Stimulated activated CD8-positive, alpha-beta memory T cell treated with anti-CD3 and anti-CD28 coated beads, Interleukin-2, amount 100 ng/mL, for 48 hours (primary cell): ENCODE results near the gene MAML3.

Experiments
- DNase-seq, 2 donors: peaks; one replicate each; pipeline ENCODE4 v3.0.0-alpha.2; 2020; ENCODE audit warnings: low read depth in 2 of 2

Gene MAML3

GRCh38 chr4:139686988-139687387 is 467.0 kb downstream of the MAML3 start:
- DNase-seq, result no peak

DNA sequence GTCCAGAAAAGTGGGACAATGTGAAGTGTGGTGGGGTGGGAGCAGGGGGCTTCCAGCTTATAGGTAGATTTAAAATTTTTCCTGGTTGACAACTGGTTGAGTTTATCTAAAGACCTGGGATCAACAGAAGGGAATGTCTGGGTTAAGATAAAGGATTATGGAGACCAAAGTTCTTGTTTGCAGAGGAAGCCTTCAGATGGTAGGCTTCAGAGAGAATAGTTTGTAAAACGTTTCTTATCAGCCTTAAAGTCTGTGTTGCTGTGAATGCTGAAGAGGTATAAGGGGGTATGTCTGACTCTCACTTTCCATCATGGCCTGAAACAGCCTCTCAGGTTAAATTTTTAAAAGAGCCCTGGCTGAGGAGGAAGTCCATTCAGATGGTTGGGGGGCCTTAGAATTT is 467.9 kb downstream of the MAML3 start:
- no peak for DNase-seq

DNA sequence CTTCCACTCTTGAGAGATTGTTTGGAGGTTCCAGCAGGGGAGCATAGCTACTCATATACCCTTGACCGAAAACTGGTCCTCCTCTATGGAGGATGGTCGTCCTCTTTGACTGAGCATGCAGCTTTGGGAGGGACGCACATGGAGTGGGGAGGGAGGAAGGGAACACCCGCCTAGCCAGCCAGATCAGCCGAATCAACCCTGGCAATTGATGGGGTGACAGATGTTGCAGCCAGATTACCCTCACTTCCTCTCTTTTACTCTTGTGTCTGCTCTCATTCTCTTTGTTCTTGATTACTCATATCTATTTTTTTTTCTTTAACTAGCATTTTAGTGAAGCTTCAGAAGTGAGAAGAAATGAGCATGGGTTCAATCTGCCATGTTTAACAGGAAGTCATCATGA is 468.8 kb downstream of the MAML3 start:
- no peak for DNase-seq

DNA sequence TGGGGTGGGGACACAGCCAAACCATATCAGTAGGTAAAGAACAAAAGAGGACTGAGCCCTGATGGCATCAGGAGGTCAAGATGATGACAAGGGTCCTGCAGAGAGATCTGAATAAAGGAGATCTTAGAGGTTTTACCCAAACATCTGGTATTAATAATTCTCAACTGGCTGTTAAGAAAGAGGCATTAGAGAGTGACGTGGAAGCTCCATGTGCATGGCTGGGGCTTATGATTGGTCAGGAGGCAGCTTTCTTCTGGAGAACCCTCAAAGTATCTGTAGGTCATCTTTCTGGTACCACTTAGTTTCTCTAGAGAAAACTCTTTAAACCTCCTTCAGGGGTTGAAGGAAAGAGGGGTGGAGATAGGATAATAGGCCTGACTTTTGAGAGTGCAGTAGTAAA is 469.6 kb downstream of the MAML3 start:
- DNase-seq, result no peak

DNA sequence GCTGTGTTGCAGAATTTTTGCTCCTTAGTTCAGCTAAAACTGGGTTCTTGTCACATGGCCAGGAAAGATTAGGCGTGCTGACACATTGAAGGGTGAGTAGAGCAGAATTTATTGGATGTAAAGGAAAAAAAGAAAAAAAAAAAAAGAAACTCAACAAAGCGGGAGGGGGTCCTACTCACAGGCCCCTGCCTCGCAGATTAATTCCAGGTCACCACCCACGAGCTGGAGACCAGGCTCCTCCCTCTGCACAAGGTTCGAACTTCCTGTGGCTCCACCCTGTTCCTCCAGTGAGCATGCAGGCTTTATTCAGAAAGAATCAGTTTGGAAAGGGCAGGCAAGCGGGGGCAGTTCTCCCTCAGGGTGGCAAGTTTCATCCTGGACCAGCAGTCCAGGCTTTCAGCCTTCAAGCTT is 471.2 kb downstream of the MAML3 start:
- DNase-seq, result no peak

DNA sequence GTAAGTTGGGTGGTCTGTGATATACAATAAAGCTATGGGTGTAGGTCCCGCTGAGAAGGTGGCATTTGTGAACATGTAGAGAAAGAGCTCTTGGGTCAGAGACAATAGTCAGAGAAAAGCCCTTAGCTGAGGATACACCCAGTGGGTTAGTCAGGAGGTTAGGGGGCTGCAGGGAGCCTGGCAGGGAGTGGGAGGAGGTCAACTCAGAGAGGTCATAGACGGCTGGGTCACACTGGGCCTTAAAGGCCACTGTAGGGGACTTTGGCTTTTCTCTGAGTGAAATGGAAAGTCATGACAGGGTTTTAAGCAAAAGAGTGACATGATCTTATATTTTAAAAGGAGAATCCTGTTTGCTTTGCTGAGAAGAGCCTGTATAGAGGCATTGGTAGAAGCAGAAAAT is 471.7 kb downstream of the MAML3 start:
- DNase-seq, result no peak

DNA sequence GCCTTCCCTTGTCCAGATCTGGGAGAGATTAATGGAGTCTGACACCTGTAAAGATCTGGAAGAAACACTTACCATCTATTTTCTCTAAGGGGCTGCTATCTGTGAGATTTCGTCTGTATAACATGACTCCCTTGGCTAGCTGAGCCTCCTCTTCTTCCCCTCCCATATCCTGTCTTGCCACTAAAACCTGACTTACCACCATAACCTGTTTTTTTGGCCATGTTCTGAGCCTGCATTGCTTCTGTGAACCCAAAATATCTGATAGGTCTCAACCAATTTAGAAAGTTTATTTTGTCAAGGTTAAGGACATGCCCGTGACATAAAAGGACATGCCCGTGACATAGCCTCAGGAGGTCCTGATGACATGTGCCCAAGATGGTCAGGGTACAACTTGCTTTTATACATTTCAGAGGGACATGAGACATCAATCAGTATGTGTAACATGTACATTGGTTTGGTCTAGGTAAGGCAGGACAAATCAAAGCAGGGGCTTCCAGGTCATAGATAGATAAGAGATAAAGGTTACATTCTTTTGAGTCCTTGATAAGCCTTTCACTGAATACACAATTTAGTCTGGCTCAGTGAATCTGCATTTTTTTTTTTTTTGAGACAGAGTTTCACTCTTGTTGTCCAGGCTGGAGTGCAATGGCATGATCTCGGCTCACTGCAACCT is 476.9 kb downstream of the MAML3 start:
- no peak for DNase-seq

GRCh38 chr4:139676365-139676764 is 477.6 kb downstream of the MAML3 start:
- DNase-seq, result no peak

DNA sequence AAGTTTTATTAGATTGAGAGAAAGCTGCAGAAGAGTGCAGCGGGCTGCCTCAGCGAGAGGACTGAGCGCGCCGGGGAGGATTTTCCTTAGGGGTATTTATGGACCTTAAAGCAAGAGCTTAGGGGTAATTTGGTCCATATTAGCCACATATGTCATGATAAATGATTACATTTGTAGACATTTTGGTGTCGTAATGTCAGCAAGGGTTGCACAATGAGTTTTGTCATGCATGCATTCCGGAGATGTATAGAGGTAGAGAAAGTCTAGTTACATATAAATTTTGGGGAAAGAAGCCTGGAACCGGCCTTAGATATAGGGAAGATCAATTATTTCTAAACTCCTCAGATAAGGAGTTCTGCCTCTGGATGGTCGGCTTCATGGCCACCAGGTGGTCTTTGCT is 478.3 kb downstream of the MAML3 start:
- no peak for DNase-seq

DNA sequence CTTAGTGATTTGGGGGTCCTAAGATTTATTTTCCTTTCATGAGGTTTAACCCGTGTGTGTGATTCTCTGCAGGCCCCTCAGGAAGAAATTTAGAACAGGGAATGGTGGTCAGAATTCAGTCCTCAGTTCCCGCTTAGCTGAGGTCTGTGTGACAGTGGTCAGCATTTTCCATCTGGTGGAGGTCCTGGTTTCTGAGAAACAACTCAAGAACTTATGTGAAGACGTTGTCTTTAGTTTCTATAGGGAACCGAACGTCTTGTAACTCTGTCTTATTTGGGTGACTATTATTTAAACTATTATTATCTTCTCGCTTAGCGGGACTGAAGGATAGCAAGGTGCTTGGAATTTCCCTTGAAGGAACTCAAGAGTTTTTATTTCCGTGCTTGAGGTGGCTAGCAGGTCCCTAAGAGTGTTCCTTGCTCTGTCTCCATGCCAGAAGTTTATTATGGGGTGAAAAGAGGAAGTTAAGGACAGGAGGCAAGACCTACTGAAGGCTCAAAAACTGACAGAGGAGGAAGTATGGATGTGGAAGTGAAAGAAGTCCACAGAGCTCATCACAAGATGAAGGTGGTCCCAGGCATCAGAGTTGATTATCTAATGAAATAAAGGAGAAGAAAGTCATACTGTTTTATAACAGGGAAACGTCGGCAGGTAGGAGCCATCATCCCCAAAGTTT is 479.0 kb downstream of the MAML3 start:
- DNase-seq, result no peak

DNA sequence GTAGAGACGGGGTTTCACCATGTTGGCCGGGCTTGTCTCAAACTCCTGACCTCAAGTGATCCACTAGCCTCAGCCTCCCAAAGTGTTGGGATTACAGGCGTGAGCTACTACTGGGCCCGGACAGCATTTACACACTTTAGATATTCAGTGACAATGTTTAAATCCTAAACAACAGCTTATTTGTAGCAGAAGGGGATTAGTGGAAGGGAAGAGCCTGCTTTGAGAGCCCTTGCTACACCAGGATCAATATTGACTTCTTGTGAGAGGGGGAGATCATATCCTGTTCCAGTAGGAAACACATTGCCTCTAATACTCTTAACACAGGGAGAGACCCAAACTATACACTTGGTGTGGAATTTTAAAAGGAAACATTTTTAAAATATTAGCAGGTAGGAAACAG is 481.3 kb downstream of the MAML3 start:
- no peak for DNase-seq

DNA sequence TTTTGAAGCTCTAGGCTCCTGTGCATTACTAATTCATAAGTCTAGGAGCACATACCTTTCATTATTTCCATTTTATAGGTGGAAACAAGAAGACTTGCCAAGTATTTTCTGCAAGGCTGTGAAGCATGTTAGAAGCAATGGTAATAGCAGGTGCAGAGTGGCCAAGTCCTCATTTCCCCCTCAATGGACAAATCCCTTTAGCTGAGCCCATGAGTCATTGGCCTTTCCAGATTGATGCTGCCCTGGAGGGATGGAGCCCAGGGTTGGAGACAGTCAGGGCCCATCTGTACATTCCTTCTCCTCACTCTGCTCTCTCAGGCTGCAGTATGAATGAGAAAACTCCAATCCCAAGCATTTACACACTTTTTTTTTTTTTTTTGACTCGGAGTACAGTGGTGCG is 481.8 kb downstream of the MAML3 start:
- no peak for DNase-seq

DNA sequence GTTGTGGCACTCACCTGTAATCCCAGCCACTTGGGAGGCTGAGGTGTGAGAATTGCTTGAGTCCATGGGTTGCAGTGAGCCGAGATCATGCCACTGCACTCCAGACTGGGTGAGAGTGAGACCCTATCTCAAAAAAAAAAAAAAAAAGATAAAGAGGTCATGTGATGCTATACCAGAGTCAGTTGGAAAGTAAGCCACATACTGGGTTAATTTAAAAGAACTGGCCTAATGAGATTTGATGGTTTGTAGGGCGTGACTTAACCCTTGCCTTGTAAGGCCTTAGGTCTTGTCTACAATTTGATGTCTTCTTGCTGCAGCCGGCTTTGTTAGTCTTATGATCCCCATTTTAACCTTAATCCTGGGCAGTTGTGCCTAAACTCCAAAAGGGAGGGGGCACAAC is 483.2 kb downstream of the MAML3 start:
- no peak for DNase-seq

DNA sequence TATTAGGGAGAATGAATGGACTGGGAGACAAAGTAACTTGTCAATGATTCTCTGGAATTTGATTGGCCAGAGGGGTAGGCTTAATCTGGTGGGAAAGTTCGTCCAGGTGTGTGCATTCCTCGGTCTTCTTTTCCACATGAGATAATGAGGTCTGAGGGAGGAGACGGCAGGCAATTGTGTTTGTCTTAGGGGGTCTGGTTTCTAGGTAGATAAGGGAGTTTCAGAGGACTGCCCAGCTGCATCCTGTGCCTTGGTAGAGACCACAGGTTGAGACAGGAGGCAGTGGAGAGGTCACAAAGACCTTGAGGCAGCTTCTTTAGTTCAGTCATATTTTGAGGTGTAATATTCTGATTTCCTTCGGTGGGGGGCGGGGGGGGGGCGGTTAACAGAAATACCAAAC is 484.1 kb downstream of the MAML3 start:
- DNase-seq, result no peak

GRCh38 chr4:139669335-139669734 is 484.6 kb downstream of the MAML3 start:
- no peak for DNase-seq

DNA sequence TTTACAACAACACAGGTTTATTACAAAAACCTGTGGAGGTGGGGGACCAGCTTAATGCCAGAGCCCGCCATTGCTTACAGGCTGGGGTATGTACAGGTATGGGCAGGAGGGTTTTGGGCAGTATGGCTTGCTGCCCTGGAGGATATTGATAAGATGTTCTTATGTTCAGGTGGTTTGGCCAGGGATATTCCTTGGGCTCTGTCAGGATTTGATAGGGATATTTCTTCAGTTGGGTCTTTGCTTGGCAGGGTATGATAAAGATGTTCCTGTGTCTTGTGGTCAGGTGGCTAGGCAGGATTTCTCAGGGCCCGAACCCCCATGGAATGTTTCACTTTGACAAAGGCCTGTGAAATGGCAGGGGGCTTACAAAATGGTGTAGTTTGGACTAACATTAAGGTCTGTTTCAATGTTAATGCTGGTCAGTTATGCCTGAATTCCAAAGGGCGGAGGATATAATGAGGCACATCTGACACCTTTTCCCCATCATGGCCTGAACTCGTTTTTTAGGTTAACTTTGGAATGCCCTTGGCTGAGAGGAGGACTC is 485.3 kb downstream of the MAML3 start:
- no peak for DNase-seq

GRCh38 chr4:139668036-139668435 is 485.9 kb downstream of the MAML3 start:
- DNase-seq, result no peak
